Lung (tissue), 12 donors: ENCODE measurements around the gene RPGR. TPM values are rescaled to one million over a fixed set of nuclear protein-coding genes. Genes with fewer than 3 reads are reported as not detected.

Experiments used
- ATAC-seq: fragments of 200-7000 bp; cut with Tn5 transposase; one replicate; pipeline ENCODE4 v1.9.1; 2020; ENCODE audit warnings: moderate number of reproducible peaks; ENCODE audit not compliant: insufficient read depth, low FRiP score
- DNase-seq, 3 donors: peaks; one replicate each; pipeline ENCODE4 v3.0.0-alpha.2; 2013 to 2017
- H3K27ac ChIP-seq, 2 donors: one replicate each; pipeline ENCODE4 v1.5.1; 2013; ENCODE audit warnings: mild to moderate bottlenecking in 2 of 2, moderate library complexity in 2 of 2, control low read depth in 1 of 2, inconsistent platforms in 1 of 2, low read depth in 1 of 2, low read length in 1 of 2
- H3K27me3 ChIP-seq, 3 donors: one replicate each; pipeline ENCODE4 v1.5.1; 2013; ENCODE audit warnings: low read length in 2 of 3; ENCODE audit not compliant: control insufficient read depth in 3 of 3, insufficient read depth in 3 of 3
- H3K36me3 ChIP-seq, 4 donors: one replicate each; pipeline ENCODE4 v1.5.1; 2013; ENCODE audit warnings: low read length in 4 of 4, mild to moderate bottlenecking in 1 of 4, moderate library complexity in 1 of 4; ENCODE audit not compliant: control insufficient read depth in 4 of 4, insufficient read depth in 4 of 4
- H3K4me1 ChIP-seq, 5 donors: one replicate each; pipeline ENCODE4 v1.5.1; 2013; ENCODE audit warnings: low read length in 5 of 5, mild to moderate bottlenecking in 2 of 5, moderate library complexity in 1 of 5; ENCODE audit not compliant: control insufficient read depth in 5 of 5, insufficient read depth in 5 of 5
- H3K4me3 ChIP-seq: one replicate; pipeline ENCODE4 v1.5.1; 2013; ENCODE audit warnings: mild to moderate bottlenecking, control low read depth, moderate library complexity
- H3K9ac ChIP-seq, 2 donors: one replicate each; pipeline ENCODE4 v1.5.1; 2013; ENCODE audit warnings: low read length in 2 of 2, control low read depth in 1 of 2; ENCODE audit not compliant: insufficient read depth in 1 of 2
- H3K9me3 ChIP-seq, 4 donors: one replicate each; pipeline ENCODE4 v1.5.1; 2013; ENCODE audit warnings: low read length in 3 of 4, mild to moderate bottlenecking in 1 of 4, moderate library complexity in 1 of 4; ENCODE audit not compliant: control insufficient read depth in 4 of 4, insufficient read depth in 3 of 4
- CTCF ChIP-seq: IDR thresholded peaks from 2 replicates; pipeline ENCODE4 v1.5.1; 2012; ENCODE audit warnings: mild to moderate bottlenecking; ENCODE audit errors: control extremely low read depth, extremely low read depth
- WGBS, 2 donors: extraction: QIAGEN DNeasy Blood & Tissue Kit; methylation state at CpG; one replicate each; pipeline ENCODE4 v1.1.7; 2013; 5-methylcytosine and 5-hydroxymethylcytosine counted together
- polyA plus RNA-seq, 2 donors: library from polyadenylated mRNA; stranded (reverse); fragments of 200-250 nt; gene quantifications; one replicate each; pipeline ENCODE4 v1.2.1, GENCODE V29; 2013
- total RNA-seq, 2 donors: library from RNA; depleted of rRNA in 1 of 2; stranded (reverse); fragments of >200 nt in 1 of 2; gene quantifications; one replicate each; pipeline ENCODE4 v1.2.1, GENCODE V29; 2014 to 2021
- donor health status: control.
- donor health status: control.
- donor health status: Bipolar disorder and iron deficiency.
- donor health status: healthy.
- donor health status: DM: yes; HTN: yes; CAD: no.

Gene RPGR
- total and polyA plus RNA-seq, 4 donors = 17.6 to 60.2 (median 27.6) TPM

GRCh38 chrX:38240541-38240940 is 86.8 kb downstream of the RPGR start:
- Histone ChIP-seq H3K4me3 (no peak overlapping the region), H3K4me1 (no peaks in the 10 kb centered on the region), H3K27ac (no peak overlapping the region), H3K9ac (no peak overlapping the region), H3K27me3 (peaks cover 0 to 18% (median 0%) of the 10 kb centered on the region in 3 donors), H3K9me3 (no peaks in the 10 kb centered on the region), H3K36me3 (no peaks in the 10 kb centered on the region)
- no peak for ATAC-seq
- no peak for DNase-seq
- no peak for TF ChIP-seq CTCF
- WGBS, 2 donors = 83 to 92% methylated on average over 2 of the region's 2 CpGs

GRCh38 chrX:38236901-38237615 is 90.3 kb downstream of the RPGR start:
- ATAC-seq = no peak
- Histone ChIP-seq H3K27me3 (peaks cover 0 to 22% (median 12%) of the 10 kb centered on the region in 3 donors), H3K9ac (no peak overlapping the region)

GRCh38 chrX:38233891-38234667 is 93.2 kb downstream of the RPGR start:
- Histone ChIP-seq H3K27ac (no peak overlapping the region), H3K27me3 (peaks cover 0 to 21% (median 12%) of the 10 kb centered on the region in 3 donors), H3K36me3 (no peaks in the 10 kb centered on the region), H3K4me3 (no peak overlapping the region), H3K9ac (no peak overlapping the region), H3K9me3 (peaks cover 0 to 2% (median 0%) of the 10 kb centered on the region in 4 donors), H3K4me1 (peaks cover 0 to 6% (median 0%) of the 10 kb centered on the region in 5 donors)
- TF ChIP-seq CTCF = no peak
- 37 to 58% methylated on average over 3 of the region's 3 CpGs for WGBS, 2 donors
- DNase-seq = peak in 2 of 3 donors; percentile 36 to 77
- peak; percentile 50 for ATAC-seq

More at GRCh38 chrX:38236901-38237615, 90.3 kb downstream of the RPGR start:
- 74 to 94% methylated on average over 6 of the region's 6 CpGs for WGBS, 2 donors
- no peak for DNase-seq
- Histone ChIP-seq H3K27ac (no peak overlapping the region), H3K9me3 (no peaks in the 10 kb centered on the region), H3K4me3 (no peak overlapping the region), H3K4me1 (peaks cover 0 to 6% (median 0%) of the 10 kb centered on the region in 5 donors), H3K36me3 (no peaks in the 10 kb centered on the region)
- TF ChIP-seq CTCF = no peak
